Measurements from ENCODE around the gene OSBPL6.

The OSBPL6 gene

DNA sequence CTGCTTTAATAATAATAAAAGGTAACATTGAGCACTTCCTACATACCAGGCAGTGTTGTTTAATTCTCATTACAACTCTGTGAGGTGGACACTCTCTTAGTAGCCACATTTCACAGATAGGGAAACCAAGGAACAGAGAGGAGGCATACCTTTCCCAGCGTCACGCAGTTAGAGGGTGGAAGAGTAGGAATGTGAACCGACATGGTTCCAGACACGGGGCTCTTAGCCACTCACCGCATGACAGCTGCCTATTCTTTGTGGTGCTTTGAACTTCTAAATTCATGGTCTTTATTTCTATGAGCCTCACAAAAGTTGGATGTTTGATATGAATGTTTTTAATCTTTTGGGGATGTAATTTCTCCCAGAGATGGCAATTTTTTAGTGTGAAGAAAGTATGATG is 76.0 kb downstream of the OSBPL6 start:
- 92% methylated on average over 5 of the region's 5 CpGs for WGBS
- Histone ChIP-seq H3K9me3 (ENCODE audit: control insufficient read depth, low read length) (no peaks in the 10 kb centered on the region), H3K27me3 (ENCODE audit: control insufficient read depth in 1 of 2, insufficient read depth in 1 of 2, low read length in 2 of 2) (no peaks in the 10 kb centered on the region), H2BK15ac (ENCODE audit: low read depth, poor library complexity, severe bottlenecking) (no peak overlapping the region), H4K8ac (ENCODE audit: low read length) (no peak overlapping the region), H2AK5ac (ENCODE audit: low read length, severe bottlenecking) (no peak overlapping the region), H3K4ac (ENCODE audit: low read depth in 1 of 2, low read length in 2 of 2) (no peak overlapping the region), H3K4me2 (ENCODE audit: low read length, poor library complexity, severe bottlenecking) (no peak overlapping the region), H3K79me1 (replicated peaks; ENCODE audit: low read length, poor library complexity, severe bottlenecking) (no peaks in the 10 kb centered on the region), H3K4me1 (ENCODE audit: control insufficient read depth, insufficient read depth, low read depth, low read length) (no peaks in the 10 kb centered on the region), H2BK12ac (ENCODE audit: low read length in 2 of 2) (no peak overlapping the region), H2AFZ (ENCODE audit: low read depth, low read length) (no peak overlapping the region), H2BK5ac (ENCODE audit: low read depth, low read length, poor library complexity, severe bottlenecking) (no peak overlapping the region), H3K9ac (ENCODE audit: low read length) (no peak overlapping the region), H3K27ac (ENCODE audit: low read length, poor library complexity, severe bottlenecking) (no peak overlapping the region), H3K4me3 (ENCODE audit: insufficient read depth in 1 of 2, low read depth in 1 of 2, low read length in 2 of 2) (no peak overlapping the region), H3K18ac (ENCODE audit: low read depth in 1 of 2, low read length in 2 of 2) (no peak overlapping the region), H2BK120ac (ENCODE audit: low read depth, low read length) (no peak overlapping the region), H3K36me3 (ENCODE audit: control insufficient read depth in 1 of 2, insufficient read depth in 2 of 2, low read depth in 1 of 2, low read length in 2 of 2) (no peaks in the 10 kb centered on the region), H4K91ac (ENCODE audit: low read length) (no peak overlapping the region), H3K14ac (ENCODE audit: low read length in 2 of 2) (no peak overlapping the region), H3K23ac (ENCODE audit: low read length in 2 of 2) (no peak overlapping the region)
- no peak for DNase-seq

DNA sequence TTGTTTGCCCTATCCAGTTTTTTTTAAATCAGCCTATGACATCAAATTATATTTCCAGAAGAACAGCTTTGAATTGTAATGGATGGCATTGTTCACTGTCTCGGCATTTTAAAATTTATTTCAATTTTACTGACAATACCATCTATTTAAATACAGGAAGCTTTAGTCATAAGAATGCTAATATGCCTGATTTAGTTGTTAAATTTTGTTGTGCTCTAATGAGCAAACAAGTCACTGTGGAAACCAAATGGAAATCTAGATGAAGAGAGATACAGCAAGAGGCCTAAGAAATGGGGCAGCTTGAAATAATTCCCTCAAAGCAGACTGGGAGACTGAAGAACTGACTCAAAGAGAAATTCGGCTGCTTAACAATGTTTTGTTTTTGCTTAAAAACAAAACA is 76.8 kb downstream of the OSBPL6 start:
- Histone ChIP-seq H2BK5ac (ENCODE audit: low read depth, low read length, poor library complexity, severe bottlenecking) (no peak overlapping the region), H2BK15ac (ENCODE audit: low read depth, poor library complexity, severe bottlenecking) (no peak overlapping the region), H3K4me3 (ENCODE audit: insufficient read depth in 1 of 2, low read depth in 1 of 2, low read length in 2 of 2) (no peak overlapping the region), H2BK12ac (ENCODE audit: low read length in 2 of 2) (no peak overlapping the region), H3K18ac (ENCODE audit: low read depth in 1 of 2, low read length in 2 of 2) (no peak overlapping the region), H2AK5ac (ENCODE audit: low read length, severe bottlenecking) (no peak overlapping the region), H3K79me1 (replicated peaks; ENCODE audit: low read length, poor library complexity, severe bottlenecking) (no peaks in the 10 kb centered on the region), H3K14ac (ENCODE audit: low read length in 2 of 2) (no peak overlapping the region), H3K27me3 (ENCODE audit: control insufficient read depth in 1 of 2, insufficient read depth in 1 of 2, low read length in 2 of 2) (no peaks in the 10 kb centered on the region), H3K23ac (ENCODE audit: low read length in 2 of 2) (no peak overlapping the region), H3K4me1 (ENCODE audit: control insufficient read depth, insufficient read depth, low read depth, low read length) (no peaks in the 10 kb centered on the region), H2AFZ (ENCODE audit: low read depth, low read length) (no peak overlapping the region), H4K91ac (ENCODE audit: low read length) (no peak overlapping the region), H3K27ac (ENCODE audit: low read length, poor library complexity, severe bottlenecking) (no peak overlapping the region), H3K4ac (ENCODE audit: low read depth in 1 of 2, low read length in 2 of 2) (no peak overlapping the region), H3K9me3 (ENCODE audit: control insufficient read depth, low read length) (no peaks in the 10 kb centered on the region), H3K36me3 (ENCODE audit: control insufficient read depth in 1 of 2, insufficient read depth in 2 of 2, low read depth in 1 of 2, low read length in 2 of 2) (no peaks in the 10 kb centered on the region), H3K9ac (ENCODE audit: low read length) (no peak overlapping the region), H4K8ac (ENCODE audit: low read length) (no peak overlapping the region), H3K4me2 (ENCODE audit: low read length, poor library complexity, severe bottlenecking) (no peak overlapping the region), H2BK120ac (ENCODE audit: low read depth, low read length) (no peak overlapping the region)
- no CpG with 5 or more reads among the region's 2 CpGs for WGBS
- DNase-seq = no peak

DNA sequence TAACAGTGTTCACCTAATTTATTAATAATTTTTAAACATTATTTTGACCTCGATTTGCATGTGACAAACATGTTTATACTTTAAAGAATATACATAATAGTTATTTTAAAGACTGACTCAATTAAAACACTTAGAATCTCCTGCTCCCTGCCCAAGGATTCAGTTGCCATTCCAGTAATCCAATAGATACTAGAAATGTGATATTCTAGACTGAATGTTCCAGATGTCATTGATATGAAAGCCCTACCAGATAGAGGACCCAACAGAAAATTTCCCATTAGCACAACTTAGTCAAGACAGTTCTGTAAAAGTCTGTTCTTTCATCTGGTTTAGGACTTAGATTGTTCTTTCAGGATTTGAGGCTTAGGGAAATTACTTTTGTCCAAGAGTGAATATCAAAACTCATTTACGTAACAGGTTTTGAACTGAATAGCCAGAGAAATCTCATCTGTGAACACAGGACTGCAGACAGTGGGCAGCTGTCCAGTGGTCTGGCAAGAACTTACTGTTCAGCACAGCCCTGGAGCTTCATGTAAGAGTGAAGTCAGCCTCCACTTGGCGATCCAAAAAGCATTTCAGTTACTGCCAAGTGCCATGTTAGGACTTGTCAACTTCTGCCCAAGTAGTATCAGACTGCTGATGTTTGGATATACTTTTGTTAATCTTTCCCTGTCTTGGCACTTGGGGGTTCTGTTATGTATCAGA is 77.5 kb downstream of the OSBPL6 start:
- no peak overlapping the region for H2BK5ac ChIP-seq (ENCODE audit: low read depth, low read length, poor library complexity, severe bottlenecking)
- H3K23ac ChIP-seq (ENCODE audit: low read length in 2 of 2) = no peak overlapping the region
- no peak overlapping the region for H3K27ac ChIP-seq (ENCODE audit: low read length, poor library complexity, severe bottlenecking)
- H3K9ac ChIP-seq (ENCODE audit: low read length) = peak overlapping the region; percentile 7
- H3K27me3 ChIP-seq (ENCODE audit: control insufficient read depth in 1 of 2, insufficient read depth in 1 of 2, low read length in 2 of 2) = no peaks in the 10 kb centered on the region
- no peak overlapping the region for H3K18ac ChIP-seq (ENCODE audit: low read depth in 1 of 2, low read length in 2 of 2)
- no peak overlapping the region for H3K4me3 ChIP-seq (ENCODE audit: insufficient read depth in 1 of 2, low read depth in 1 of 2, low read length in 2 of 2)
- no peaks in the 10 kb centered on the region for H3K9me3 ChIP-seq (ENCODE audit: control insufficient read depth, low read length)
- no peak overlapping the region for H2BK12ac ChIP-seq (ENCODE audit: low read length in 2 of 2)
- no peak overlapping the region for H3K4me2 ChIP-seq (ENCODE audit: low read length, poor library complexity, severe bottlenecking)
- H2BK120ac ChIP-seq (ENCODE audit: low read depth, low read length) = no peak overlapping the region
- H3K36me3 ChIP-seq (ENCODE audit: control insufficient read depth in 1 of 2, insufficient read depth in 2 of 2, low read depth in 1 of 2, low read length in 2 of 2) = no peaks in the 10 kb centered on the region
- DNase-seq = no peak
- no peak overlapping the region for H4K8ac ChIP-seq (ENCODE audit: low read length)
- H4K91ac ChIP-seq (ENCODE audit: low read length) = no peak overlapping the region
- H3K79me1 ChIP-seq (replicated peaks; ENCODE audit: low read length, poor library complexity, severe bottlenecking) = no peaks in the 10 kb centered on the region
- 100% methylated on average over 2 of the region's 3 CpGs for WGBS
- H3K4ac ChIP-seq (ENCODE audit: low read depth in 1 of 2, low read length in 2 of 2) = no peak overlapping the region
- no peak overlapping the region for H2BK15ac ChIP-seq (ENCODE audit: low read depth, poor library complexity, severe bottlenecking)
- H2AFZ ChIP-seq (ENCODE audit: low read depth, low read length) = no peak overlapping the region
- H3K14ac ChIP-seq (ENCODE audit: low read length in 2 of 2) = peak overlapping the region in 1 of 2 experiments; percentile 28
- no peaks in the 10 kb centered on the region for H3K4me1 ChIP-seq (ENCODE audit: control insufficient read depth, insufficient read depth, low read depth, low read length)
- no peak overlapping the region for H2AK5ac ChIP-seq (ENCODE audit: low read length, severe bottlenecking)

DNA sequence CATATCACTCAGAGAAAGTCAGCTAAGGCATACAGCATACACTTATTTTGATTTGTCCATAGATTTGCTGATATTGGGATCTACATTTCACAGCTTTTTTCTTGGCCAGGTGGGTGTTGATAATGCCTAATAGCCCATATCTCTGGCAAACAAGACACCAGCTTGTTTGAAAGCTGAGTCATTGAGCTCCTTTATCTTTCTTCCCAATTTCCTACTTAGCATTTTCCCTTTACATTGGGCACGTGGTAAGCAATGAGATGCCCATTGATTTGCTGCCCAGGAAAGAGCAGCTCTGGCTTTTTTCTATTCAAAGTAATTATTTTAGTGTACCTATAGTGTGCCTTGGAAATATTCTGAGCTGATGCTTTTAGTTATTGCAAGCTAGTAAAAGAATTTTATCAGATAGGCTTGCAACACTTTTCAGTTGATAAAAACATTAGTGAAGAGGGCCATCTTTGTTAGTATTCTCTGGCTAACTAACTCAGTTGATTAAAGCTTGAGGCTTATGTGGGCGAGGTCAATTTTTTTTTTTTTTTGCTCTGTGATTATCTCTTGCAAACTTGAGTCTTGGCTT is 79.6 kb downstream of the OSBPL6 start:
- Histone ChIP-seq H3K4me3 (ENCODE audit: insufficient read depth in 1 of 2, low read depth in 1 of 2, low read length in 2 of 2) (no peak overlapping the region), H3K27me3 (ENCODE audit: control insufficient read depth in 1 of 2, insufficient read depth in 1 of 2, low read length in 2 of 2) (no peaks in the 10 kb centered on the region), H3K23ac (ENCODE audit: low read length in 2 of 2) (no peak overlapping the region), H2BK5ac (ENCODE audit: low read depth, low read length, poor library complexity, severe bottlenecking) (no peak overlapping the region), H4K91ac (ENCODE audit: low read length) (no peak overlapping the region), H3K4ac (ENCODE audit: low read depth in 1 of 2, low read length in 2 of 2) (no peak overlapping the region), H3K9me3 (ENCODE audit: control insufficient read depth, low read length) (no peaks in the 10 kb centered on the region), H3K4me2 (ENCODE audit: low read length, poor library complexity, severe bottlenecking) (no peak overlapping the region), H2AK5ac (ENCODE audit: low read length, severe bottlenecking) (no peak overlapping the region), H3K14ac (ENCODE audit: low read length in 2 of 2) (no peak overlapping the region), H2AFZ (ENCODE audit: low read depth, low read length) (no peak overlapping the region), H3K36me3 (ENCODE audit: control insufficient read depth in 1 of 2, insufficient read depth in 2 of 2, low read depth in 1 of 2, low read length in 2 of 2) (no peaks in the 10 kb centered on the region), H3K18ac (ENCODE audit: low read depth in 1 of 2, low read length in 2 of 2) (no peak overlapping the region), H4K8ac (ENCODE audit: low read length) (no peak overlapping the region), H3K79me1 (replicated peaks; ENCODE audit: low read length, poor library complexity, severe bottlenecking) (no peaks in the 10 kb centered on the region), H3K9ac (ENCODE audit: low read length) (no peak overlapping the region), H3K27ac (ENCODE audit: low read length, poor library complexity, severe bottlenecking) (no peak overlapping the region), H2BK12ac (ENCODE audit: low read length in 2 of 2) (no peak overlapping the region), H2BK120ac (ENCODE audit: low read depth, low read length) (no peak overlapping the region), H2BK15ac (ENCODE audit: low read depth, poor library complexity, severe bottlenecking) (no peak overlapping the region), H3K4me1 (ENCODE audit: control insufficient read depth, insufficient read depth, low read depth, low read length) (no peaks in the 10 kb centered on the region)
- WGBS = 43% methylated on average over 1 of the region's 2 CpGs
- no peak for DNase-seq

Measured in mesenchymal stem cell (in vitro differentiated cells and primary cell).